HL-60 (cell line): ENCODE data around the gene KRTAP2-3.

Experiments used
- POLR2AphosphoS5 ChIP-seq: IDR thresholded peaks from 2 replicates; pipeline ENCODE4 v1.6.1; 2012; ENCODE audit warnings: low read depth
- TF ChIP-seq, protein P1 (sequence below): IDR thresholded peaks from one replicate; pipeline ENCODE4 v1.5.1; 2011; ENCODE audit warnings: low read length, control low read depth, inconsistent platforms; ENCODE audit not compliant: insufficient read depth

DNA sequence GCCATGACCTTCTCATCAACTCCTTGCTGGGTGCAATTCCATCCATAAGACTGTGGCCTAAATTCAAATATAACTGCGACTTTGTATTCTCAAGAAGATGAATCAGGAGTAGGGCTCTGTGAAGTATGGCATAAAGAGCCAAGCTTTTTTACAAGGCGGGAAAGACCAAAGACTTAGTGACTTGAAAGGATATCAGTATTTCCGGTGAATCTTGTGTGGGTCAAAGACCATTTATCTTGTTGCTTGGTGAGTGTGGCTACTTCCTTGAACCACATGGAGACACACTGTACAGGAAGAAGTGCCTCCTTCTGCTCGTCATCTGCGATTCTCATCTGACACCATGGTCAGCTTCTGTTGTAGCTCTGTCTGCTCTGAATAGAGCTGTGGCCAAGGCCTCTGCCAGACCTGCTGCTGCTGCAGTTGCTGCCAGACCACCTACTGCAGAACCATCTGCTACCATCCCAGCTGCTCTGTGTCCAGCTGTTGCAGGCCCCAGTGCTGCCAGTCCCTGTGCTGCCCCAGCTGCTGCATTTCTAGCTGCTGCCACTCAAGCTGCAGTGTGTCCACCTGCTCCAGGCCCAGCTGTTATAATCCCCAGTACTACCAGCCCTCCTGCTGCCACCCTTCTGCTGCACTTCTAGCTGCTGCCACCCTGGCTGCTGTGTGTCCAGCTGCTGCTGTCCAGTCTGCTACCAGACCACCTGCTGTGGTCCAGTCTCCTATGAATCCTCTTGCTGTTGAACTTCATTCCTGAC is 11.9 kb upstream of the KRTAP2-3 start:
- no peak for TF ChIP-seq POLR2AphosphoS5
- TF ChIP-seq, protein P1, sequence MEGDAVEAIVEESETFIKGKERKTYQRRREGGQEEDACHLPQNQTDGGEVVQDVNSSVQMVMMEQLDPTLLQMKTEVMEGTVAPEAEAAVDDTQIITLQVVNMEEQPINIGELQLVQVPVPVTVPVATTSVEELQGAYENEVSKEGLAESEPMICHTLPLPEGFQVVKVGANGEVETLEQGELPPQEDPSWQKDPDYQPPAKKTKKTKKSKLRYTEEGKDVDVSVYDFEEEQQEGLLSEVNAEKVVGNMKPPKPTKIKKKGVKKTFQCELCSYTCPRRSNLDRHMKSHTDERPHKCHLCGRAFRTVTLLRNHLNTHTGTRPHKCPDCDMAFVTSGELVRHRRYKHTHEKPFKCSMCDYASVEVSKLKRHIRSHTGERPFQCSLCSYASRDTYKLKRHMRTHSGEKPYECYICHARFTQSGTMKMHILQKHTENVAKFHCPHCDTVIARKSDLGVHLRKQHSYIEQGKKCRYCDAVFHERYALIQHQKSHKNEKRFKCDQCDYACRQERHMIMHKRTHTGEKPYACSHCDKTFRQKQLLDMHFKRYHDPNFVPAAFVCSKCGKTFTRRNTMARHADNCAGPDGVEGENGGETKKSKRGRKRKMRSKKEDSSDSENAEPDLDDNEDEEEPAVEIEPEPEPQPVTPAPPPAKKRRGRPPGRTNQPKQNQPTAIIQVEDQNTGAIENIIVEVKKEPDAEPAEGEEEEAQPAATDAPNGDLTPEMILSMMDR: no peak
